Measurements from ENCODE around the gene G6PD. TPM values are rescaled to one million over a fixed set of nuclear protein-coding genes. Genes with fewer than 3 reads are reported as not detected.

The G6PD gene
- total RNA-seq, 6 experiments from 2014 or later = 119 to 226 (median 192) TPM

GRCh38 chrX:154525606-154526490, 20.8 kb downstream of the G6PD start:
- H3K9me3 Mint-ChIP-seq = no peaks in the 10 kb centered on the region
- DNase-seq = no peak
- TF ChIP-seq CTCF (IDR thresholded peaks at IDR 0.05) = no peak
- H3K27ac Mint-ChIP-seq = no peak overlapping the region
- peaks cover 17% of the 10 kb centered on the region for H3K4me1 Mint-ChIP-seq (ENCODE audit: low read depth)
- no peak overlapping the region for H3K4me3 Mint-ChIP-seq
- H3K27me3 Mint-ChIP-seq (ENCODE audit: insufficient read depth) = peaks cover 3% of the 10 kb centered on the region; the same call in 1 of the 2 replicates
- H3K36me3 Mint-ChIP-seq (ENCODE audit: low read depth) = no peaks in the 10 kb centered on the region

- Mint-ChIP-seq H3K9me3 (no peaks in the 10 kb centered on the region), H3K27ac (no peak overlapping the region), H3K4me3 (no peak overlapping the region), H3K4me1 (ENCODE audit: low read depth) (peaks cover 11% of the 10 kb centered on the region), H3K27me3 (ENCODE audit: insufficient read depth) (no peaks in the 10 kb centered on the region; the same call in 1 of the 2 replicates), H3K36me3 (ENCODE audit: low read depth) (peaks cover 5% of the 10 kb centered on the region)
- no peak for TF ChIP-seq CTCF (IDR thresholded peaks at IDR 0.05)
- DNase-seq = no peak
Observed at GRCh38 chrX:154519389-154519788, 27.3 kb downstream of the G6PD start.

GRCh38 chrX:154517101-154517781, 29.4 kb downstream of the G6PD start:
- Mint-ChIP-seq H3K27me3 (ENCODE audit: insufficient read depth) (no peaks in the 10 kb centered on the region; the same call in 1 of the 2 replicates), H3K4me3 (no peak overlapping the region), H3K27ac (no peak overlapping the region), H3K9me3 (no peaks in the 10 kb centered on the region), H3K36me3 (ENCODE audit: low read depth) (peaks cover 11% of the 10 kb centered on the region), H3K4me1 (ENCODE audit: low read depth) (peaks cover 18% of the 10 kb centered on the region)
- DNase-seq = no peak
- TF ChIP-seq CTCF (IDR thresholded peaks at IDR 0.05) = no peak

GRCh38 chrX:154516656-154517100, 30.0 kb downstream of the G6PD start:
- Mint-ChIP-seq H3K4me1 (ENCODE audit: low read depth) (peaks cover 18% of the 10 kb centered on the region), H3K4me3 (peak overlapping the region; percentile 84), H3K27ac (peak overlapping the region; percentile 83), H3K36me3 (ENCODE audit: low read depth) (peaks cover 11% of the 10 kb centered on the region), H3K27me3 (ENCODE audit: insufficient read depth) (no peaks in the 10 kb centered on the region), H3K9me3 (no peaks in the 10 kb centered on the region)
- no peak for TF ChIP-seq CTCF (IDR thresholded peaks at IDR 0.05)
- no peak for DNase-seq

GRCh38 chrX:154515966-154516655, 30.5 kb downstream of the G6PD start, which contains the start of gene FAM3A:
FAM3A (minus strand) TSS chrX:154516232; CDS start chrX:154515772, 460 bp downstream.
- H3K27me3 Mint-ChIP-seq (ENCODE audit: insufficient read depth) = no peaks in the 10 kb centered on the region
- DNase-seq = peak; percentile 81
- peak within 1 kb of the TSS; percentile 90 for H3K4me3 Mint-ChIP-seq
- H3K9me3 Mint-ChIP-seq = no peaks in the 10 kb centered on the region
- H3K4me1 Mint-ChIP-seq (ENCODE audit: low read depth) = peaks cover 18% of the 10 kb centered on the region
- no peak for TF ChIP-seq CTCF (IDR thresholded peaks at IDR 0.05)
- peak within 1 kb of the TSS; percentile 83 for H3K27ac Mint-ChIP-seq
- peaks cover 12% of the 10 kb centered on the region for H3K36me3 Mint-ChIP-seq (ENCODE audit: low read depth)

Data from HFFc6 (cell line).